ENCODE measurements around the gene WSB2.
A peak's percentile ranks its signal among the peaks of the same experiment; 100 is the strongest.

WSB2 gene

GRCh38 chr12:118061873-118062843, 1.2 kb upstream of the WSB2 start:
- peak in 37 of 51 donors; percentile 2 to 68 (median 29) for DNase-seq

- peak in 42 of 51 donors; percentile 6 to 78 (median 48) for DNase-seq
Observed at GRCh38 chr12:118060301-118061010, 523 bp downstream of the WSB2 start.

- DNase-seq, result peak in 3 of 51 donors; percentile 45 to 71 (median 49)
Observed at GRCh38 chr12:118059341-118060191, 1.4 kb downstream of the WSB2 start.

- DNase-seq, result no peak
Observed at GRCh38 chr12:118058881-118059280, 2.1 kb downstream of the WSB2 start.

- DNase-seq, result no peak
Observed at GRCh38 chr12:118058227-118058626, 2.8 kb downstream of the WSB2 start.

- DNase-seq, result no peak
Observed at GRCh38 chr12:118055865-118056773, 4.9 kb downstream of the WSB2 start.

GRCh38 chr12:118055144-118055557, 5.8 kb downstream of the WSB2 start:
- peak in 9 of 51 donors; percentile 3 to 25 (median 6) for DNase-seq

- DNase-seq, result no peak
Observed at GRCh38 chr12:118053071-118053985, 7.7 kb downstream of the WSB2 start.

GRCh38 chr12:118052324-118053070, 8.5 kb downstream of the WSB2 start:
- peak in 35 of 51 donors; percentile 7 to 79 (median 40) for DNase-seq

GRCh38 chr12:118050972-118051910, 9.7 kb downstream of the WSB2 start:
- no peak for DNase-seq

- DNase-seq, result no peak
Observed at GRCh38 chr12:118046430-118046829, 14.5 kb downstream of the WSB2 start.

- peak in 1 of 51 donors; percentile 2 for DNase-seq
Observed at GRCh38 chr12:118044577-118044976, 16.4 kb downstream of the WSB2 start.

GRCh38 chr12:118044075-118044474, 16.9 kb downstream of the WSB2 start:
- DNase-seq, result no peak

GRCh38 chr12:118042091-118042490, 18.9 kb downstream of the WSB2 start:
- no peak for DNase-seq

- no peak for DNase-seq
Observed at GRCh38 chr12:118038137-118038536, 22.8 kb downstream of the WSB2 start.

- no peak for DNase-seq
Observed at GRCh38 chr12:118036672-118037411, 24.1 kb downstream of the WSB2 start.

Data from hypothalamus (tissue), 51 donors.